B cell (primary cell): ENCODE data around the gene KIF16B. TPM values are rescaled to one million over a fixed set of nuclear protein-coding genes. Genes with fewer than 3 reads are reported as not detected.

Experiments used
- ATAC-seq: fragments of 200-7000 bp; cut with Tn5 transposase; one replicate; pipeline ENCODE4 v1.10.0; 2021; ENCODE audit warnings: low read depth, mild to moderate bottlenecking, moderate number of reproducible peaks, moderate library complexity
- CTCF ChIA-PET: fragments of 350-600 bp; sonication (Branson Sonifier 250); formaldehyde crosslinking; loops from one replicate; lab custom pipeline; 2021; ENCODE audit warnings: antibody characterized with exemption, inconsistent platforms; lab: Charles Lee
- POLR2A ChIA-PET: fragments of 350-600 bp; sonication (Branson Sonifier 250); formaldehyde crosslinking; loops from one replicate; lab custom pipeline; 2021; ENCODE audit warnings: antibody characterized with exemption; lab: Charles Lee
- DNase-seq: peaks from one replicate; pipeline ENCODE4 v3.0.0; 2013
- H2AFZ ChIP-seq: 2 replicates; pipeline ENCODE4 v1.6.1; 2012; ENCODE audit warnings: mild to moderate bottlenecking, low read depth, low read length; ENCODE audit not compliant: insufficient read depth, poor library complexity, severe bottlenecking
- H3K27ac ChIP-seq, 2 donors: 1 replicate in 1 of 2; 2 replicates in 1 of 2; pipeline ENCODE4 v1.5.1; 2012 to 2013; ENCODE audit warnings: low read length in 2 of 2, mild to moderate bottlenecking in 2 of 2, moderate library complexity in 1 of 2
- H3K27me3 ChIP-seq, 4 experiments: fragments of 200-600 bp in 1 of 4; sonication (generic) in 1 of 4; replicated peaks in 1 of 4; 1 replicate in 2 of 4; 2 replicates in 2 of 4; pipeline versions ENCODE4 v1.6.1 to v1.7.0; 2013 to 2016; ENCODE audit warnings: low read length in 3 of 4, mild to moderate bottlenecking in 2 of 4, mixed read lengths in 1 of 4, moderate library complexity in 1 of 4; ENCODE audit not compliant: insufficient read depth in 4 of 4, control insufficient read depth in 3 of 4; ENCODE audit errors: control extremely low read depth in 1 of 4
- H3K36me3 ChIP-seq, 2 experiments: replicated peaks in 1 of 2; 1 replicate in 1 of 2; 2 replicates in 1 of 2; pipeline versions ENCODE4 v1.6.1 to v1.7.1; 2013; ENCODE audit warnings: low read length in 1 of 2; ENCODE audit not compliant: insufficient read depth in 2 of 2, control insufficient read depth in 1 of 2; ENCODE audit errors: control extremely low read depth in 1 of 2, extremely low read depth in 1 of 2
- H3K4me1 ChIP-seq, 2 donors: fragments of 200-600 bp in 1 of 2; sonication (generic) in 1 of 2; 1 replicate in 1 of 2; 2 replicates in 1 of 2; pipeline versions ENCODE4 v1.5.1 to v1.6.1; 2013 to 2017; ENCODE audit warnings: low read length in 2 of 2; ENCODE audit not compliant: control insufficient read depth in 2 of 2, insufficient read depth in 2 of 2
- H3K4me2 ChIP-seq: replicated peaks from 2 replicates; pipeline ENCODE3; 2012; ENCODE audit warnings: mild to moderate bottlenecking, low read depth, low read length; ENCODE audit not compliant: poor library complexity, severe bottlenecking
- H3K4me3 ChIP-seq, 5 experiments: fragments of 200-600 bp in 1 of 5; sonication (generic) in 1 of 5; 1 replicate in 3 of 5; 2 replicates in 2 of 5; pipeline versions ENCODE4 v1.5.1 to v1.7.0; 2011 to 2016; ENCODE audit warnings: low read length in 4 of 5, mild to moderate bottlenecking in 4 of 5, low read depth in 2 of 5, control low read depth in 1 of 5, moderate library complexity in 1 of 5; ENCODE audit not compliant: insufficient read depth in 1 of 5; ENCODE audit errors: control extremely low read depth in 1 of 5, extremely low read depth in 1 of 5
- H3K79me2 ChIP-seq: fragments of 200-600 bp; sonication (generic); one replicate; pipeline ENCODE4 v1.6.0; 2016; ENCODE audit warnings: low read length; ENCODE audit not compliant: control insufficient read depth, insufficient read depth
- H3K9ac ChIP-seq: fragments of 200-600 bp; sonication (generic); 2 replicates; pipeline ENCODE4 v1.6.1; 2017; ENCODE audit warnings: mild to moderate bottlenecking, low read length, moderate library complexity
- H3K9me3 ChIP-seq, 3 donors: one replicate each; pipeline versions ENCODE4 v1.6.1 to v1.7.1; 2013; ENCODE audit warnings: low read length in 2 of 3; ENCODE audit not compliant: control insufficient read depth in 2 of 3, insufficient read depth in 1 of 3; ENCODE audit errors: control extremely low read depth in 1 of 3
- H4K20me1 ChIP-seq: 2 replicates; pipeline ENCODE4 v1.6.0; 2012; ENCODE audit warnings: mild to moderate bottlenecking, low read length; ENCODE audit not compliant: insufficient read depth, control insufficient read depth, poor library complexity, severe bottlenecking
- H3K27ac Mint-ChIP-seq: one replicate; pipeline ENCODE4 v1.8.0; 2021; ENCODE audit warnings: mixed read lengths
- H3K27me3 Mint-ChIP-seq: one replicate; pipeline ENCODE4 v1.8.0; 2021; ENCODE audit warnings: mixed read lengths
- H3K4me1 Mint-ChIP-seq: one replicate; pipeline ENCODE4 v1.8.0; 2021; ENCODE audit warnings: mixed read lengths
- H3K4me3 Mint-ChIP-seq: one replicate; pipeline ENCODE4 v1.8.0; 2021; ENCODE audit warnings: mixed read lengths
- H3K9me3 Mint-ChIP-seq: one replicate; pipeline ENCODE4 v1.8.0; 2022; ENCODE audit warnings: mixed read lengths; ENCODE audit not compliant: insufficient read depth
- EZH2 ChIP-seq: IDR thresholded peaks from 2 replicates; pipeline ENCODE4 v1.6.1; 2012; ENCODE audit warnings: borderline replicate concordance, low read depth, mild to moderate bottlenecking, moderate library complexity, low read length; ENCODE audit not compliant: insufficient read depth, poor library complexity, severe bottlenecking
- WGBS: methylation state at CpG from one replicate; pipeline ENCODE4 v1.1.5; 2013; ENCODE audit warnings: missing lambda C conversion rate; ENCODE audit not compliant: insufficient coverage; 5-methylcytosine and 5-hydroxymethylcytosine counted together
- intact Hi-C: fragments of 100-400 bp; cut with micrococcal nuclease; formaldehyde crosslinking; loops from one replicate; pipeline ENCODE4 v1.10.0; 2022
- polyA plus RNA-seq: library from polyadenylated mRNA; depleted of rRNA; stranded (reverse); fragments of >200 nt; gene quantifications from 2 replicates; pipeline ENCODE4 v1.2.3, GENCODE V29; 2012
- total RNA-seq, 2 donors: library from RNA; stranded (reverse); fragments of 120-200 nt in 1 of 2; gene quantifications; 1 replicate in 1 of 2; 2 replicates in 1 of 2; pipeline versions ENCODE4 v1.2.3 to v1.2.4, GENCODE V29; 2013 to 2022
- TF ChIP-seq, protein P1 (sequence below): fragments of 200-600 bp; IDR thresholded peaks from one replicate; pipeline ENCODE4 v1.8.0; 2022; ENCODE audit warnings: antibody characterized with exemption, mild to moderate bottlenecking

KIF16B gene
- total and polyA plus RNA-seq, 2 donors (not counting 1 experiment from before 2014, with no cell fraction given) = 4.5 to 13.0 TPM

DNA sequence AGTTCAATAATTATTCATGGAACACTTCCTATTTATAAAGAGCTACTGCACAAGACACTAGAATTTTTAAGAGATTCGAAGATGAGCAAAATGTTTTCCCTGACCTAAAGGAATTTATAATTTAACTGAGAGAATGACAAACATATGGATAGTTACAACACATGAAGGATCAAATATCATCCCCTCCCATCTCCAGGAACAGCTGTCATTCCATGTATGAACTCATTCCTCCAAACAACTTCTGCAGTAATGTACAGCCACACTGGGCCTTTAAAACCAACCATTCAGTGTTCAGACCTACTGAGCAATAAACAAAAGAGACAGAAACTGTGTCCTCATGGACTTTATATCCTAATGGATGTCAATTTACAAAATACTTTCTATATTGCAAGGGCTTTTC, 87.8 kb downstream of the KIF16B start:
- Mint-ChIP-seq H3K9me3 (no peaks in the 10 kb centered on the region), H3K4me1 (peaks cover 3% of the 10 kb centered on the region), H3K27me3 (no peaks in the 10 kb centered on the region), H3K27ac (no peak overlapping the region), H3K4me3 (no peak overlapping the region)
- POLR2A ChIA-PET = no interaction called here
- no peaks in the 10 kb centered on the region for H4K20me1 ChIP-seq
- TF ChIP-seq, protein P1, sequence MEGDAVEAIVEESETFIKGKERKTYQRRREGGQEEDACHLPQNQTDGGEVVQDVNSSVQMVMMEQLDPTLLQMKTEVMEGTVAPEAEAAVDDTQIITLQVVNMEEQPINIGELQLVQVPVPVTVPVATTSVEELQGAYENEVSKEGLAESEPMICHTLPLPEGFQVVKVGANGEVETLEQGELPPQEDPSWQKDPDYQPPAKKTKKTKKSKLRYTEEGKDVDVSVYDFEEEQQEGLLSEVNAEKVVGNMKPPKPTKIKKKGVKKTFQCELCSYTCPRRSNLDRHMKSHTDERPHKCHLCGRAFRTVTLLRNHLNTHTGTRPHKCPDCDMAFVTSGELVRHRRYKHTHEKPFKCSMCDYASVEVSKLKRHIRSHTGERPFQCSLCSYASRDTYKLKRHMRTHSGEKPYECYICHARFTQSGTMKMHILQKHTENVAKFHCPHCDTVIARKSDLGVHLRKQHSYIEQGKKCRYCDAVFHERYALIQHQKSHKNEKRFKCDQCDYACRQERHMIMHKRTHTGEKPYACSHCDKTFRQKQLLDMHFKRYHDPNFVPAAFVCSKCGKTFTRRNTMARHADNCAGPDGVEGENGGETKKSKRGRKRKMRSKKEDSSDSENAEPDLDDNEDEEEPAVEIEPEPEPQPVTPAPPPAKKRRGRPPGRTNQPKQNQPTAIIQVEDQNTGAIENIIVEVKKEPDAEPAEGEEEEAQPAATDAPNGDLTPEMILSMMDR = no peak
- TF ChIP-seq EZH2 = no peak
- no peak for ATAC-seq
- no peak overlapping the region for H3K4me2 ChIP-seq
- H3K9me3 ChIP-seq = no peaks in the 10 kb centered on the region
- H3K4me1 ChIP-seq = no peaks in the 10 kb centered on the region
- H3K27ac ChIP-seq = no peak overlapping the region
- CTCF ChIA-PET = interaction anchor here (3.4 kb wide), 1 partner anchor 10 kb away, joined by 16 read pairs; no protein-coding TSS in a partner anchor
- WGBS = no CpG with 5 or more reads among the region's 1 CpG
- no peak for DNase-seq
- no peaks in the 10 kb centered on the region for H3K79me2 ChIP-seq
- H2AFZ ChIP-seq = no peak overlapping the region
- no peak overlapping the region for H3K9ac ChIP-seq
- H3K27me3 ChIP-seq = no peaks in the 10 kb centered on the region
- peaks cover 0 to 2% of the 10 kb centered on the region in 2 experiments for H3K36me3 ChIP-seq
- no peak overlapping the region for H3K4me3 ChIP-seq
- intact Hi-C loops = no loop called here

DNA sequence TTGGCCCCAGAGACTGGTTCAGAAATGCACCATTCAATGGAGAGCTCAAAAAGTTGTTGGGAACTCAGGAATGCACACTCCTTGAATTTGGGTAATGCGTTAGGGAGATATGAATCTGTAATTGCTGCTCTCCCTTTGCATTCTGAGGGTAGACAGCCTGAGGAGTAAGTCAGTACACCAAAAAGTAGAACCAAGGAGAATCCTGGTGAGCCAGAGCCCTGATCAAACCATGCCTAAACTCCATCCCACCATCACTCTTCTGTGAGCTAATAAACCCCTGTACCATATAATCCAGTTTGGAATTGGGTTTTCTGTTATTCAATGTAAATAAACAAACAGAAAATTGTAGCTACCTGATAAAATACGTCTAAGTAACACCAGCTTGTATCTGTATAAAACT, 90.2 kb downstream of the KIF16B start:
- H4K20me1 ChIP-seq = no peaks in the 10 kb centered on the region
- intact Hi-C loops = no loop called here
- WGBS = 100% methylated on average over 1 of the region's 2 CpGs

More for the DNA sequence above, 90.2 kb downstream of the KIF16B start:
- no peak for TF ChIP-seq EZH2
- no peak overlapping the region for H3K4me3 Mint-ChIP-seq
- no peak overlapping the region for H2AFZ ChIP-seq
- ChIA-PET POLR2A (no interaction called here), CTCF (interaction anchor here (1.2 kb wide), 1 partner anchor 774 kb away, joined by 3 read pairs; no protein-coding TSS in a partner anchor)
- H3K4me3 ChIP-seq = no peak overlapping the region
- H3K9me3 Mint-ChIP-seq = peaks cover 2% of the 10 kb centered on the region
- no peak overlapping the region for H3K9ac ChIP-seq
- H3K27me3 Mint-ChIP-seq = no peaks in the 10 kb centered on the region
- H3K9me3 ChIP-seq = no peaks in the 10 kb centered on the region
- H3K4me1 ChIP-seq = no peaks in the 10 kb centered on the region
- H3K27me3 ChIP-seq = no peaks in the 10 kb centered on the region
- DNase-seq = no peak
- no peak overlapping the region for H3K4me2 ChIP-seq
- ATAC-seq = no peak
- peaks cover 5% of the 10 kb centered on the region for H3K4me1 Mint-ChIP-seq
- no peak overlapping the region for H3K27ac Mint-ChIP-seq
- no peaks in the 10 kb centered on the region for H3K79me2 ChIP-seq
- H3K36me3 ChIP-seq = peaks cover 0 to 2% of the 10 kb centered on the region in 2 experiments
- no peak overlapping the region for H3K27ac ChIP-seq
